Neuronal stem cell (in vitro differentiated cells): ENCODE measurements around the gene RHOH.

Experiments
- DNase-seq: peaks from one replicate; pipeline ENCODE4 v3.0.0-alpha.2; 2013; ENCODE audit warnings: low spot score
- H2AFZ ChIP-seq: one replicate; pipeline ENCODE4 v1.6.1; 2013; ENCODE audit warnings: mild to moderate bottlenecking, low read length, inconsistent platforms
- H2AK5ac ChIP-seq: 2 replicates; pipeline ENCODE4 v1.6.1; 2013; ENCODE audit warnings: low read depth, mild to moderate bottlenecking, inconsistent platforms, low read length, moderate library complexity, mixed read lengths
- H2BK120ac ChIP-seq: 2 replicates; pipeline ENCODE4 v1.6.1; 2013; ENCODE audit warnings: low read depth, mild to moderate bottlenecking, inconsistent platforms, low read length, moderate library complexity, mixed read lengths
- H2BK12ac ChIP-seq: one replicate; pipeline ENCODE4 v1.6.1; 2013; ENCODE audit warnings: low read length, inconsistent platforms
- H2BK15ac ChIP-seq: 2 replicates; pipeline ENCODE4 v1.6.1; 2013; ENCODE audit warnings: mild to moderate bottlenecking, low read length, inconsistent platforms, mixed read lengths
- H2BK5ac ChIP-seq: one replicate; pipeline ENCODE4 v1.6.1; 2013; ENCODE audit warnings: inconsistent platforms, mild to moderate bottlenecking, low read length, moderate library complexity
- H3K14ac ChIP-seq: one replicate; pipeline ENCODE4 v1.6.1; 2013; ENCODE audit warnings: low read length, inconsistent platforms
- H3K18ac ChIP-seq: 2 replicates; pipeline ENCODE4 v1.6.1; 2013; ENCODE audit warnings: low read length, inconsistent platforms
- H3K23ac ChIP-seq: 2 replicates; pipeline ENCODE4 v1.6.1; 2013; ENCODE audit warnings: low read depth, mild to moderate bottlenecking, mixed read lengths, low read length, inconsistent platforms; ENCODE audit not compliant: poor library complexity
- H3K27ac ChIP-seq: replicated peaks from 3 replicates; pipeline ENCODE4 v1.5.1; 2013; ENCODE audit warnings: low read length, inconsistent platforms
- H3K27me3 ChIP-seq, 3 experiments: 2 replicates each; pipeline ENCODE4 v1.6.1; 2013; ENCODE audit warnings: low read length in 3 of 3, mild to moderate bottlenecking in 2 of 3, inconsistent platforms in 1 of 3, low read depth in 1 of 3, mixed read lengths in 1 of 3, moderate library complexity in 1 of 3; ENCODE audit not compliant: control insufficient read depth in 3 of 3, insufficient read depth in 3 of 3
- H3K36me3 ChIP-seq, 2 donors: replicated peaks in 1 of 2; 2 replicates each; pipeline ENCODE4 v1.6.1; 2013; ENCODE audit warnings: low read length in 2 of 2; ENCODE audit not compliant: control insufficient read depth in 2 of 2, insufficient read depth in 2 of 2
- H3K4ac ChIP-seq: 2 replicates; pipeline ENCODE4 v1.6.1; 2013; ENCODE audit warnings: inconsistent platforms, mild to moderate bottlenecking, low read length, moderate library complexity
- H3K4me1 ChIP-seq, 2 donors: 1 replicate in 1 of 2; 2 replicates in 1 of 2; pipeline ENCODE4 v1.6.1; 2013; ENCODE audit warnings: low read length in 2 of 2, low read depth in 1 of 2; ENCODE audit not compliant: control insufficient read depth in 2 of 2, insufficient read depth in 1 of 2
- H3K4me2 ChIP-seq: one replicate; pipeline ENCODE4 v1.6.1; 2013; ENCODE audit warnings: mild to moderate bottlenecking, low read length, inconsistent platforms; ENCODE audit not compliant: insufficient read depth, poor library complexity, severe bottlenecking
- H3K4me3 ChIP-seq, 2 donors: 2 replicates each; pipeline ENCODE4 v1.5.1; 2013; ENCODE audit warnings: low read length in 2 of 2, mild to moderate bottlenecking in 2 of 2, inconsistent platforms in 1 of 2, moderate library complexity in 1 of 2
- H3K79me1 ChIP-seq: one replicate; pipeline ENCODE4 v1.6.1; 2013; ENCODE audit warnings: low read depth, mild to moderate bottlenecking, inconsistent platforms, low read length, moderate library complexity
- H3K9ac ChIP-seq: one replicate; pipeline ENCODE4 v1.6.1; 2013; ENCODE audit warnings: mild to moderate bottlenecking, low read depth, low read length, inconsistent platforms; ENCODE audit not compliant: poor library complexity
- H3K9me3 ChIP-seq, 2 donors: replicated peaks in 1 of 2; 2 replicates each; pipeline versions ENCODE3 to v1.6.1; 2013; ENCODE audit warnings: low read length in 2 of 2, mild to moderate bottlenecking in 2 of 2, inconsistent platforms in 1 of 2, low read depth in 1 of 2, mixed read lengths in 1 of 2, moderate library complexity in 1 of 2; ENCODE audit not compliant: control insufficient read depth in 2 of 2, insufficient read depth in 1 of 2
- H4K8ac ChIP-seq: one replicate; pipeline ENCODE4 v1.6.1; 2013; ENCODE audit warnings: low read depth, mild to moderate bottlenecking, inconsistent platforms, low read length, moderate library complexity
- H4K91ac ChIP-seq: one replicate; pipeline ENCODE4 v1.6.1; 2013; ENCODE audit warnings: low read length, low read depth, mild to moderate bottlenecking, inconsistent platforms; ENCODE audit not compliant: poor library complexity
- WGBS, 2 donors: extraction: QIAGEN DNeasy Blood & Tissue Kit; methylation state at CpG; one replicate each; pipeline ENCODE4 v1.1.7; 2013; ENCODE audit warnings: missing lambda C conversion rate in 2 of 2, mixed read lengths in 1 of 2; ENCODE audit not compliant: insufficient read length in 2 of 2, insufficient replicate concordance in 1 of 2; ENCODE audit errors: extremely low coverage in 2 of 2; 5-methylcytosine and 5-hydroxymethylcytosine counted together

Gene RHOH

GRCh38 chr4:40165916-40166315 lies 30.9 kb upstream of the RHOH start:
- Histone ChIP-seq H4K91ac (no peak overlapping the region), H3K4me2 (no peak overlapping the region), H3K27ac (no peak overlapping the region), H3K23ac (no peak overlapping the region), H3K18ac (no peak overlapping the region), H3K79me1 (no peaks in the 10 kb centered on the region), H2BK12ac (no peak overlapping the region), H3K36me3 (peaks cover 0 to 25% of the 10 kb centered on the region in 2 donors), H2BK15ac (no peak overlapping the region), H2AK5ac (no peak overlapping the region), H2AFZ (no peak overlapping the region), H3K14ac (no peak overlapping the region), H2BK120ac (no peak overlapping the region), H3K9ac (no peak overlapping the region), H4K8ac (no peak overlapping the region), H3K4me1 (no peaks in the 10 kb centered on the region), H3K4me3 (no peak overlapping the region), H3K9me3 (peaks cover 0 to 12% of the 10 kb centered on the region in 2 donors), H3K4ac (no peak overlapping the region), H2BK5ac (no peak overlapping the region), H3K27me3 (no peaks in the 10 kb centered on the region)
- DNase-seq: no peak
- WGBS, 2 donors: no CpG with 5 or more reads among the region's 1 CpG

GRCh38 chr4:40168070-40168469 lies 28.8 kb upstream of the RHOH start:
- Histone ChIP-seq H2BK5ac (no peak overlapping the region), H3K4me2 (no peak overlapping the region), H3K9me3 (peaks cover 0 to 12% of the 10 kb centered on the region in 2 donors), H3K18ac (no peak overlapping the region), H3K27me3 (no peaks in the 10 kb centered on the region), H4K8ac (no peak overlapping the region), H2AFZ (no peak overlapping the region), H3K36me3 (peaks cover 0 to 7% of the 10 kb centered on the region in 2 donors), H3K79me1 (no peaks in the 10 kb centered on the region), H3K4ac (no peak overlapping the region), H3K23ac (no peak overlapping the region), H4K91ac (no peak overlapping the region), H3K14ac (no peak overlapping the region), H2AK5ac (no peak overlapping the region), H3K27ac (no peak overlapping the region), H3K4me1 (no peaks in the 10 kb centered on the region), H2BK120ac (no peak overlapping the region), H3K4me3 (no peak overlapping the region), H2BK15ac (no peak overlapping the region), H2BK12ac (no peak overlapping the region), H3K9ac (no peak overlapping the region)
- DNase-seq: no peak

GRCh38 chr4:40170588-40170987 lies 26.2 kb upstream of the RHOH start:
- H3K14ac ChIP-seq: no peak overlapping the region
- no peak overlapping the region for H3K23ac ChIP-seq
- H3K4me3 ChIP-seq: no peak overlapping the region
- H2BK5ac ChIP-seq: no peak overlapping the region
- H3K4ac ChIP-seq: no peak overlapping the region
- no peak overlapping the region for H3K27ac ChIP-seq
- DNase-seq: no peak
- no peak overlapping the region for H3K18ac ChIP-seq
- H3K4me1 ChIP-seq: no peaks in the 10 kb centered on the region
- H3K9me3 ChIP-seq: peaks cover 0 to 12% of the 10 kb centered on the region in 2 donors
- H4K91ac ChIP-seq: no peak overlapping the region
- H3K36me3 ChIP-seq: peaks cover 0 to 7% of the 10 kb centered on the region in 2 donors
- H3K9ac ChIP-seq: no peak overlapping the region
- no peak overlapping the region for H2AK5ac ChIP-seq
- H2BK15ac ChIP-seq: no peak overlapping the region
- no peaks in the 10 kb centered on the region for H3K79me1 ChIP-seq
- no peak overlapping the region for H2BK120ac ChIP-seq
- no peak overlapping the region for H2BK12ac ChIP-seq
- no peak overlapping the region for H4K8ac ChIP-seq
- H3K27me3 ChIP-seq: no peaks in the 10 kb centered on the region
- no peak overlapping the region for H2AFZ ChIP-seq
- no peak overlapping the region for H3K4me2 ChIP-seq

- no peak overlapping the region for H3K4me3 ChIP-seq
- H3K4ac ChIP-seq: no peak overlapping the region
- no peak overlapping the region for H2AK5ac ChIP-seq
- no peaks in the 10 kb centered on the region for H3K36me3 ChIP-seq
- WGBS, 2 donors: no CpG with 5 or more reads among the region's 4 CpGs
- no peak overlapping the region for H2BK5ac ChIP-seq
- no peak overlapping the region for H2BK15ac ChIP-seq
- H2BK120ac ChIP-seq: no peak overlapping the region
- no peaks in the 10 kb centered on the region for H3K9me3 ChIP-seq
- no peak overlapping the region for H4K91ac ChIP-seq
- no peak overlapping the region for H3K4me2 ChIP-seq
- H3K27ac ChIP-seq: no peak overlapping the region
- H3K14ac ChIP-seq: no peak overlapping the region
- H3K79me1 ChIP-seq: no peaks in the 10 kb centered on the region
- H3K27me3 ChIP-seq: no peaks in the 10 kb centered on the region
- H3K23ac ChIP-seq: no peak overlapping the region
- no peak for DNase-seq
- peaks cover 2 to 3% of the 10 kb centered on the region in 2 donors for H3K4me1 ChIP-seq
- no peak overlapping the region for H4K8ac ChIP-seq
- H3K9ac ChIP-seq: no peak overlapping the region
- H3K18ac ChIP-seq: no peak overlapping the region
- H2AFZ ChIP-seq: no peak overlapping the region
- no peak overlapping the region for H2BK12ac ChIP-seq
Measured at GRCh38 chr4:40173470-40173875, 23.4 kb upstream of the RHOH start.
